SK-N-SH (cell line): ENCODE results near the gene METRNL. TPM values are rescaled to one million over a fixed set of nuclear protein-coding genes. Genes with fewer than 3 reads are reported as not detected.

Source experiments
- CTCF ChIA-PET: fragments of 300-600, 350-600 bp; formaldehyde crosslinking; extraction: SDS; loops from one replicate; lab custom pipeline; 2021; lab: Yijun Ruan, JAX
- POLR2A ChIA-PET: fragments of 350-600 bp; sonication (Branson Sonifier 250); formaldehyde crosslinking; extraction: SDS; loops from one replicate; lab custom pipeline; 2020; ENCODE audit warnings: antibody characterized with exemption, inconsistent platforms; lab: Yijun Ruan, JAX
- DNase-seq: peaks from one replicate; pipeline ENCODE4 v3.0.0; 2012
- H2AFZ ChIP-seq: fragments of 200-600 bp; sonication (generic); 2 replicates; pipeline ENCODE4 v1.8.1; 2016; ENCODE audit warnings: antibody characterized with exemption, mild to moderate bottlenecking, low read depth
- H3F3A ChIP-seq: fragments of 200-600 bp; sonication (generic); replicated peaks from 2 replicates; pipeline ENCODE3; 2016; ENCODE audit warnings: antibody characterized with exemption, mild to moderate bottlenecking; ENCODE audit not compliant: insufficient read depth
- H3K27ac ChIP-seq, 2 experiments: fragments of 200-500 bp in 1 of 2; fragments of 200-600 bp in 1 of 2; sonication (Bioruptor generic) in 1 of 2; sonication (generic), shearing (Covaris generic) in 1 of 2; 2 replicates each; pipeline versions ENCODE4 v1.5.1 to v1.6.1; 2014 to 2016; ENCODE audit warnings: low read depth in 2 of 2, inconsistent platforms in 1 of 2, low read length in 1 of 2, mild to moderate bottlenecking in 1 of 2, mixed read lengths in 1 of 2
- H3K27me3 ChIP-seq: fragments of 200-600 bp; sonication (generic), shearing (Covaris generic); 2 replicates; pipeline ENCODE4 v1.6.1; 2016; ENCODE audit warnings: mixed run types; ENCODE audit not compliant: insufficient read depth
- H3K36me3 ChIP-seq, 2 experiments: fragments of 200-500 bp in 1 of 2; fragments of 200-600 bp in 1 of 2; sonication (Bioruptor generic) in 1 of 2; sonication (generic) in 1 of 2; replicated peaks in 1 of 2; 2 replicates each; pipeline versions ENCODE3 to v1.5.1; 2014 to 2016; ENCODE audit warnings: low read length in 1 of 2, mild to moderate bottlenecking in 1 of 2; ENCODE audit not compliant: insufficient read depth in 2 of 2, control insufficient read depth in 1 of 2
- H3K4me1 ChIP-seq, 2 experiments: fragments of 200-500 bp in 1 of 2; fragments of 200-600 bp in 1 of 2; sonication (Bioruptor generic) in 1 of 2; sonication (generic), shearing (Covaris generic) in 1 of 2; 2 replicates each; pipeline versions ENCODE4 v1.5.1 to v1.6.1; 2014 to 2016; ENCODE audit warnings: low read depth in 1 of 2, low read length in 1 of 2, mixed run types in 1 of 2; ENCODE audit not compliant: insufficient read depth in 2 of 2, control insufficient read depth in 1 of 2
- H3K4me2 ChIP-seq: fragments of 200-600 bp; sonication (generic), shearing (Covaris generic); 2 replicates; pipeline ENCODE4 v1.6.1; 2017; ENCODE audit warnings: mixed run types
- H3K4me3 ChIP-seq, 2 experiments: fragments of 200-500 bp in 1 of 2; fragments of 200-600 bp in 1 of 2; sonication (Bioruptor generic) in 1 of 2; sonication (generic), shearing (Covaris generic) in 1 of 2; 2 replicates each; pipeline versions ENCODE4 v1.5.1 to v1.8.1; 2014 to 2016; ENCODE audit warnings: low read depth in 2 of 2, inconsistent platforms in 1 of 2, low read length in 1 of 2, mild to moderate bottlenecking in 1 of 2, mixed read lengths in 1 of 2, moderate library complexity in 1 of 2
- H3K79me2 ChIP-seq: fragments of 200-600 bp; sonication (generic); 2 replicates; pipeline ENCODE4 v1.8.1; 2017; ENCODE audit warnings: mild to moderate bottlenecking; ENCODE audit not compliant: insufficient read depth
- H3K9ac ChIP-seq: fragments of 200-600 bp; sonication (generic); 2 replicates; pipeline ENCODE4 v1.6.1; 2017; ENCODE audit warnings: mixed run types
- H3K9me2 ChIP-seq: fragments of 200-600 bp; sonication (generic); 2 replicates; pipeline ENCODE4 v1.6.1; 2017; ENCODE audit warnings: mixed run types
- H3K9me3 ChIP-seq: fragments of 200-600 bp; sonication (generic); 2 replicates; pipeline ENCODE4 v1.6.1; 2017; ENCODE audit warnings: mixed run types, mild to moderate bottlenecking, moderate library complexity
- H4K20me1 ChIP-seq: fragments of 200-600 bp; sonication (generic); 2 replicates; pipeline ENCODE4 v1.6.1; 2017; ENCODE audit warnings: mild to moderate bottlenecking, mixed run types; ENCODE audit not compliant: insufficient read depth
- ELF1 ChIP-seq: IDR thresholded peaks from 2 replicates; pipeline ENCODE4 v1.4.0; 2012
- EZH2phosphoT487 ChIP-seq: fragments of 200-600 bp; sonication (generic); IDR thresholded peaks from 2 replicates; pipeline ENCODE4 v1.6.1; 2017; ENCODE audit warnings: low read depth, mixed run types, mild to moderate bottlenecking, antibody characterized with exemption, moderate library complexity, borderline replicate concordance
- FOSL2 ChIP-seq: IDR thresholded peaks from 2 replicates; pipeline ENCODE4 v1.4.0; 2012; ENCODE audit warnings: low read depth, mild to moderate bottlenecking, moderate library complexity, borderline replicate concordance
- MEF2A ChIP-seq: IDR thresholded peaks from 2 replicates; pipeline ENCODE4 v1.4.0; 2012; ENCODE audit warnings: low read depth, borderline replicate concordance
- MXI1 ChIP-seq: IDR thresholded peaks from 2 replicates; pipeline ENCODE4 v1.6.1; 2012; ENCODE audit warnings: mild to moderate bottlenecking, low read depth, low read length, improper control_type of control experiment
- NFIC ChIP-seq: IDR thresholded peaks from 2 replicates; pipeline ENCODE4 v1.4.0; 2012; ENCODE audit warnings: borderline replicate concordance
- NRF1 ChIP-seq: IDR thresholded peaks from 2 replicates; pipeline ENCODE4 v1.6.1; 2012; ENCODE audit warnings: low read depth, mild to moderate bottlenecking, low read length
- RCOR1 ChIP-seq: fragments of 150-350 bp; IDR thresholded peaks from 2 replicates; pipeline ENCODE4 v1.6.1; 2017; ENCODE audit warnings: antibody characterized with exemption, low read length
- TCF12 ChIP-seq: IDR thresholded peaks from 2 replicates; pipeline ENCODE4 v1.4.0; 2012
- WGBS: methylation state at CpG from one replicate; pipeline ENCODE4 v1.1.6; 2017; ENCODE audit warnings: low lambda C conversion rate; 5-methylcytosine and 5-hydroxymethylcytosine counted together
- polyA plus RNA-seq, 3 experiments: library from polyadenylated mRNA; depleted of rRNA; stranded (reverse); fragments of >200 nt; gene quantifications; 2 replicates each; pipeline ENCODE4 v1.2.3, GENCODE V29; 2012
- TF ChIP-seq, protein P1 (sequence below): IDR thresholded peaks from 2 replicates; pipeline ENCODE4 v1.6.1; 2012; ENCODE audit warnings: mild to moderate bottlenecking, low read depth, low read length, moderate library complexity
- TF ChIP-seq, protein P2 (sequence below): fragments of 200-600 bp; sonication (generic); IDR thresholded peaks from 2 replicates; pipeline ENCODE4 v1.6.1; 2017; ENCODE audit warnings: antibody characterized with exemption, mild to moderate bottlenecking, moderate library complexity
- TF ChIP-seq, protein P3 (sequence below): IDR thresholded peaks from 2 replicates; pipeline ENCODE4 v1.4.0; 2012; ENCODE audit warnings: low read depth, borderline replicate concordance

Gene METRNL
- polyA plus RNA-seq, 1 of the 3 experiments (the other 2 are of a cell fraction), result 75.5 TPM

DNA sequence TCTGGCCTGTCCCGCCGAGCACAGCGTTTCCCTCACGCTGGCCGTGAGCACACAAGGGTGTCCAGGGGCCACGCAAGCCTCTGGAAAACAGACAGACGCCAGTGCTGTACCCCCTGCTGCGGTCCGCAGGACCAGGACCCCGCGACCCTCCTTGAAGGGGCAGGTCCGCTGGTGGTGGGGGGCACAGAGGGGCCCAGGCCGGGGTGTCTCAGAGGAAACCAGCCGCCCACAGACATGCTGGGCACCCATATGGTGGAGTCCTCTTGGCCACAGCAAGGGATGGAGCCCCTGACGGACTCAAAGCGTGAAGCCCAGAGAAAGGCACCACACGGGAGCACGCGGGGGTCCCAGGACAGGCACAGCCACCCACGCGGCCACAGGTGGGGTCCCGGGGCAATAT lies 34.4 kb downstream of the METRNL start:
- Histone ChIP-seq H2AFZ (no peak overlapping the region), H3K79me2 (no peaks in the 10 kb centered on the region), H3K9me2 (no peaks in the 10 kb centered on the region), H3K4me3 (no peak overlapping the region), H3F3A (peaks cover 4% of the 10 kb centered on the region), H3K36me3 (no peaks in the 10 kb centered on the region), H3K9me3 (no peaks in the 10 kb centered on the region), H3K9ac (no peak overlapping the region), H3K4me1 (peaks cover 16 to 20% of the 10 kb centered on the region in 2 experiments), H4K20me1 (no peaks in the 10 kb centered on the region), H3K4me2 (no peak overlapping the region), H3K27me3 (no peaks in the 10 kb centered on the region), H3K27ac (no peak overlapping the region)
- ChIA-PET POLR2A (no interaction called here), CTCF (no interaction called here)
- WGBS, result 95% methylated on average over 21 of the region's 22 CpGs
- TF ChIP-seq MEF2A, result no peak
- DNase-seq, result no peak

DNA sequence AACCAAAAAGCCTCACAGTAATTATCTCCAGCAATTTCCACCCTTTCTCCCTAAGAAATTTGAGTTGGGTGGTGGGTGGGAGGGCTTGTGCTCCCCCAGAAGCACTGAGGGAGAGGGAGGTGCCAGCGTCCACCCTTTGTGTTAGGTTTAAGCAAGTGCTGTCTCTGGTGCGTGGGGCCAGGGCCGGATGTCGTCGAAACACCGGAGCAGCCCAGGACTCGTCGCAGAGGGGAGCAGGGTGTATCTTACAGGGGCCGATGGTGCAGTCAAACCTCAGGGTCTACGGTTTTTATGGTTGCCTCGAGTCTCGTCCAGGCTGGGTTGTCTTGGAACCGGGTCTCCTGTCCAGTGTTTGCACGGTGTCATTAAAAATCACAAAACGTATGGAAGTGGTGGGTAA lies 35.3 kb downstream of the METRNL start:
- no peaks in the 10 kb centered on the region for H4K20me1 ChIP-seq
- TF ChIP-seq TCF12 (no peak), MXI1 (no peak), NFIC (no peak), RCOR1 (no peak), EZH2phosphoT487 (no peak), FOSL2 (no peak), NRF1 (no peak), ELF1 (no peak)
- TF ChIP-seq, protein P1, sequence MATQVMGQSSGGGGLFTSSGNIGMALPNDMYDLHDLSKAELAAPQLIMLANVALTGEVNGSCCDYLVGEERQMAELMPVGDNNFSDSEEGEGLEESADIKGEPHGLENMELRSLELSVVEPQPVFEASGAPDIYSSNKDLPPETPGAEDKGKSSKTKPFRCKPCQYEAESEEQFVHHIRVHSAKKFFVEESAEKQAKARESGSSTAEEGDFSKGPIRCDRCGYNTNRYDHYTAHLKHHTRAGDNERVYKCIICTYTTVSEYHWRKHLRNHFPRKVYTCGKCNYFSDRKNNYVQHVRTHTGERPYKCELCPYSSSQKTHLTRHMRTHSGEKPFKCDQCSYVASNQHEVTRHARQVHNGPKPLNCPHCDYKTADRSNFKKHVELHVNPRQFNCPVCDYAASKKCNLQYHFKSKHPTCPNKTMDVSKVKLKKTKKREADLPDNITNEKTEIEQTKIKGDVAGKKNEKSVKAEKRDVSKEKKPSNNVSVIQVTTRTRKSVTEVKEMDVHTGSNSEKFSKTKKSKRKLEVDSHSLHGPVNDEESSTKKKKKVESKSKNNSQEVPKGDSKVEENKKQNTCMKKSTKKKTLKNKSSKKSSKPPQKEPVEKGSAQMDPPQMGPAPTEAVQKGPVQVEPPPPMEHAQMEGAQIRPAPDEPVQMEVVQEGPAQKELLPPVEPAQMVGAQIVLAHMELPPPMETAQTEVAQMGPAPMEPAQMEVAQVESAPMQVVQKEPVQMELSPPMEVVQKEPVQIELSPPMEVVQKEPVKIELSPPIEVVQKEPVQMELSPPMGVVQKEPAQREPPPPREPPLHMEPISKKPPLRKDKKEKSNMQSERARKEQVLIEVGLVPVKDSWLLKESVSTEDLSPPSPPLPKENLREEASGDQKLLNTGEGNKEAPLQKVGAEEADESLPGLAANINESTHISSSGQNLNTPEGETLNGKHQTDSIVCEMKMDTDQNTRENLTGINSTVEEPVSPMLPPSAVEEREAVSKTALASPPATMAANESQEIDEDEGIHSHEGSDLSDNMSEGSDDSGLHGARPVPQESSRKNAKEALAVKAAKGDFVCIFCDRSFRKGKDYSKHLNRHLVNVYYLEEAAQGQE, result no peak
- TF ChIP-seq, protein P2, sequence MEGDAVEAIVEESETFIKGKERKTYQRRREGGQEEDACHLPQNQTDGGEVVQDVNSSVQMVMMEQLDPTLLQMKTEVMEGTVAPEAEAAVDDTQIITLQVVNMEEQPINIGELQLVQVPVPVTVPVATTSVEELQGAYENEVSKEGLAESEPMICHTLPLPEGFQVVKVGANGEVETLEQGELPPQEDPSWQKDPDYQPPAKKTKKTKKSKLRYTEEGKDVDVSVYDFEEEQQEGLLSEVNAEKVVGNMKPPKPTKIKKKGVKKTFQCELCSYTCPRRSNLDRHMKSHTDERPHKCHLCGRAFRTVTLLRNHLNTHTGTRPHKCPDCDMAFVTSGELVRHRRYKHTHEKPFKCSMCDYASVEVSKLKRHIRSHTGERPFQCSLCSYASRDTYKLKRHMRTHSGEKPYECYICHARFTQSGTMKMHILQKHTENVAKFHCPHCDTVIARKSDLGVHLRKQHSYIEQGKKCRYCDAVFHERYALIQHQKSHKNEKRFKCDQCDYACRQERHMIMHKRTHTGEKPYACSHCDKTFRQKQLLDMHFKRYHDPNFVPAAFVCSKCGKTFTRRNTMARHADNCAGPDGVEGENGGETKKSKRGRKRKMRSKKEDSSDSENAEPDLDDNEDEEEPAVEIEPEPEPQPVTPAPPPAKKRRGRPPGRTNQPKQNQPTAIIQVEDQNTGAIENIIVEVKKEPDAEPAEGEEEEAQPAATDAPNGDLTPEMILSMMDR, result no peak
- TF ChIP-seq, protein P3, sequence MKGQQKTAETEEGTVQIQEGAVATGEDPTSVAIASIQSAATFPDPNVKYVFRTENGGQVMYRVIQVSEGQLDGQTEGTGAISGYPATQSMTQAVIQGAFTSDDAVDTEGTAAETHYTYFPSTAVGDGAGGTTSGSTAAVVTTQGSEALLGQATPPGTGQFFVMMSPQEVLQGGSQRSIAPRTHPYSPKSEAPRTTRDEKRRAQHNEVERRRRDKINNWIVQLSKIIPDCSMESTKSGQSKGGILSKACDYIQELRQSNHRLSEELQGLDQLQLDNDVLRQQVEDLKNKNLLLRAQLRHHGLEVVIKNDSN, result no peak
- ChIA-PET POLR2A (no interaction called here), CTCF (no interaction called here)
- no peak overlapping the region for H3K9ac ChIP-seq
- no peaks in the 10 kb centered on the region for H3K27me3 ChIP-seq
- DNase-seq, result no peak
- H3K79me2 ChIP-seq, result no peaks in the 10 kb centered on the region
- no peaks in the 10 kb centered on the region for H3K9me3 ChIP-seq
- no peak overlapping the region for H2AFZ ChIP-seq
- no peak overlapping the region for H3K4me2 ChIP-seq
- 84% methylated on average over 15 of the region's 15 CpGs for WGBS
- no peaks in the 10 kb centered on the region for H3K9me2 ChIP-seq
- H3K27ac ChIP-seq, result no peak overlapping the region
- H3K36me3 ChIP-seq, result no peaks in the 10 kb centered on the region
- H3K4me3 ChIP-seq, result no peak overlapping the region
- peaks cover 4% of the 10 kb centered on the region for H3F3A ChIP-seq
- peaks cover 10 to 14% of the 10 kb centered on the region in 2 experiments for H3K4me1 ChIP-seq
